Measurements from ENCODE around the gene PSG4. TPM values are rescaled to one million over a fixed set of nuclear protein-coding genes. Genes with fewer than 3 reads are reported as not detected.
"Not testable (repeated sequence)": the region's sequence is repeated elsewhere in the genome, so short reads cannot be mapped to it uniquely, and the experiment has no call there.

PSG4 gene
- total and polyA plus RNA-seq, 2 of the 8 experiments (the other 6 are each of a cell fraction or from before 2014, with no cell fraction given) = not detected

GRCh38 chr19:43221891-43222290 is 16.5 kb upstream of the PSG4 start:
- H3K27me3 ChIP-seq (replicated peaks in 1 of 4; ENCODE audit: control insufficient read depth in 3 of 4, extremely low read depth in 1 of 4, insufficient read depth in 3 of 4, low read length in 3 of 4); H3K4me3 ChIP-seq (ENCODE audit: extremely low read depth in 1 of 4, insufficient read depth in 2 of 4, low read depth in 3 of 4, low read length in 4 of 4); H3K23ac ChIP-seq (ENCODE audit: insufficient read length); H4K20me1 ChIP-seq (replicated peaks in 1 of 2; ENCODE audit: control insufficient read depth in 1 of 2, insufficient read depth in 2 of 2, low read length in 2 of 2); H3K14ac ChIP-seq (ENCODE audit: insufficient read length); H4K91ac ChIP-seq (replicated peaks; ENCODE audit: insufficient read length, low read length); POLR2A ChIA-PET (ENCODE audit: partially characterized antibody); DNase-seq (ENCODE audit: low read depth in 1 of 2, low spot score in 2 of 2); H2BK20ac ChIP-seq (ENCODE audit: low read length); H2AK5ac ChIP-seq (ENCODE audit: low read depth, low read length); H3K23me2 ChIP-seq (ENCODE audit: low read depth, low read length); H4K8ac ChIP-seq (ENCODE audit: extremely low read depth, insufficient read depth, low read length); H3K9ac ChIP-seq (replicated peaks in 1 of 4; ENCODE audit: extremely low read depth in 1 of 4, low read depth in 3 of 4, low read length in 3 of 4); CTCF ChIA-PET (ENCODE audit: partially characterized antibody); H4K5ac ChIP-seq (ENCODE audit: insufficient read length, low read depth, low read length); H3K79me2 ChIP-seq (ENCODE audit: control insufficient read depth in 1 of 2, insufficient read depth in 2 of 2, low read length in 2 of 2); H3K4me2 ChIP-seq (ENCODE audit: insufficient read depth in 1 of 2, low read depth in 2 of 2, low read length in 2 of 2); H3K36me3 ChIP-seq (ENCODE audit: control insufficient read depth in 2 of 4, insufficient read depth in 4 of 4, low read length in 3 of 4); FAIRE-seq; H3K27ac ChIP-seq (ENCODE audit: low read depth, low read length); H2BK120ac ChIP-seq (replicated peaks; ENCODE audit: low read depth, low read length); H2BK12ac ChIP-seq (ENCODE audit: low read depth, low read length); H3K56ac ChIP-seq (replicated peaks; ENCODE audit: insufficient read length, low read depth, low read length); H3K79me1 ChIP-seq (ENCODE audit: low read depth, low read length); H2BK5ac ChIP-seq (ENCODE audit: low read depth, low read length); H3K4ac ChIP-seq (replicated peaks; ENCODE audit: insufficient read length, low read depth, low read length); H3K18ac ChIP-seq (ENCODE audit: extremely low read depth, low read length); H3K4me1 ChIP-seq (replicated peaks in 1 of 4; ENCODE audit: control insufficient read depth in 3 of 4, insufficient read depth in 4 of 4, low read length in 3 of 4); H2BK15ac ChIP-seq (ENCODE audit: low read length); H2AFZ ChIP-seq (ENCODE audit: low read length): not testable (repeated sequence)
- 81% methylated on average over 19 of the region's 22 CpGs; no CpG with 5 or more reads in 1 of the 2 experiments for whole genome bisulfite sequencing, 2 experiments (ENCODE audit: extremely low coverage in 1 of 2, insufficient coverage in 1 of 2, insufficient read length in 1 of 2, insufficient replicate concordance in 2 of 2, low coverage in 1 of 2, low lambda C conversion rate in 2 of 2, missing lambda C conversion rate in 1 of 2)
- H3K9me3 ChIP-seq (ENCODE audit: insufficient read depth in 2 of 2, low read depth in 1 of 2, low read length in 1 of 2) = peaks cover 18 to 49% of the 10 kb centered on the region in 2 experiments; a peak in 3 of 4 replicates

GRCh38 chr19:43219136-43219535 is 13.7 kb upstream of the PSG4 start:
- POLR2A ChIA-PET (ENCODE audit: partially characterized antibody); H2BK5ac ChIP-seq (ENCODE audit: low read depth, low read length); DNase-seq (ENCODE audit: low read depth in 1 of 2, low spot score in 2 of 2); H4K20me1 ChIP-seq (replicated peaks in 1 of 2; ENCODE audit: control insufficient read depth in 1 of 2, insufficient read depth in 2 of 2, low read length in 2 of 2); H4K8ac ChIP-seq (ENCODE audit: extremely low read depth, insufficient read depth, low read length); H2AK5ac ChIP-seq (ENCODE audit: low read depth, low read length); FAIRE-seq; H3K56ac ChIP-seq (replicated peaks; ENCODE audit: insufficient read length, low read depth, low read length); H2BK15ac ChIP-seq (ENCODE audit: low read length); H2BK12ac ChIP-seq (ENCODE audit: low read depth, low read length); H3K14ac ChIP-seq (ENCODE audit: insufficient read length); H2BK120ac ChIP-seq (replicated peaks; ENCODE audit: low read depth, low read length); H2BK20ac ChIP-seq (ENCODE audit: low read length); H3K23me2 ChIP-seq (ENCODE audit: low read depth, low read length); H3K79me1 ChIP-seq (ENCODE audit: low read depth, low read length); H3K4me2 ChIP-seq (ENCODE audit: insufficient read depth in 1 of 2, low read depth in 2 of 2, low read length in 2 of 2); H3K27me3 ChIP-seq (replicated peaks in 1 of 4; ENCODE audit: control insufficient read depth in 3 of 4, extremely low read depth in 1 of 4, insufficient read depth in 3 of 4, low read length in 3 of 4); H2AFZ ChIP-seq (ENCODE audit: low read length); H3K27ac ChIP-seq (ENCODE audit: low read depth, low read length); H3K4me1 ChIP-seq (replicated peaks in 1 of 4; ENCODE audit: control insufficient read depth in 3 of 4, insufficient read depth in 4 of 4, low read length in 3 of 4); CTCF ChIA-PET (ENCODE audit: partially characterized antibody); H3K4me3 ChIP-seq (ENCODE audit: extremely low read depth in 1 of 4, insufficient read depth in 2 of 4, low read depth in 3 of 4, low read length in 4 of 4); H3K18ac ChIP-seq (ENCODE audit: extremely low read depth, low read length); H4K91ac ChIP-seq (replicated peaks; ENCODE audit: insufficient read length, low read length); H3K36me3 ChIP-seq (ENCODE audit: control insufficient read depth in 2 of 4, insufficient read depth in 4 of 4, low read length in 3 of 4); H3K23ac ChIP-seq (ENCODE audit: insufficient read length); H3K4ac ChIP-seq (replicated peaks; ENCODE audit: insufficient read length, low read depth, low read length); H4K5ac ChIP-seq (ENCODE audit: insufficient read length, low read depth, low read length); H3K9ac ChIP-seq (replicated peaks in 1 of 4; ENCODE audit: extremely low read depth in 1 of 4, low read depth in 3 of 4, low read length in 3 of 4); H3K79me2 ChIP-seq (ENCODE audit: control insufficient read depth in 1 of 2, insufficient read depth in 2 of 2, low read length in 2 of 2): not testable (repeated sequence)
- 81% methylated on average over 4 of the region's 4 CpGs; no CpG with 5 or more reads in 1 of the 2 experiments for WGBS, 2 experiments (ENCODE audit: extremely low coverage in 1 of 2, insufficient coverage in 1 of 2, insufficient read length in 1 of 2, insufficient replicate concordance in 2 of 2, low coverage in 1 of 2, low lambda C conversion rate in 2 of 2, missing lambda C conversion rate in 1 of 2)
- H3K9me3 ChIP-seq (ENCODE audit: insufficient read depth in 2 of 2, low read depth in 1 of 2, low read length in 1 of 2) = peaks cover 17 to 39% of the 10 kb centered on the region in 2 experiments
